Gastroesophageal sphincter (tissue), 3 donors: ENCODE measurements around the gene MYEF2.

Experiments
- CTCF ChIP-seq, 4 experiments: fragments of 200-600 bp in 2 of 4; fragments of 450-650 bp in 2 of 4; sonication (generic) in 1 of 4; IDR thresholded peaks; one replicate each; pipeline ENCODE4 v1.5.1; 2017 to 2019; ENCODE audit warnings: antibody characterized with exemption in 4 of 4, mild to moderate bottlenecking in 2 of 4, moderate library complexity in 2 of 4
- EP300 ChIP-seq: sonication (generic); formaldehyde crosslinking; IDR thresholded peaks from one replicate; pipeline ENCODE4 v1.6.1; 2017; ENCODE audit warnings: antibody characterized with exemption, mild to moderate bottlenecking
- POLR2A ChIP-seq, 2 donors: fragments of 450-650 bp; IDR thresholded peaks; one replicate each; pipeline ENCODE4 v1.6.1; 2017; ENCODE audit warnings: antibody characterized with exemption in 2 of 2, mild to moderate bottlenecking in 2 of 2, moderate library complexity in 1 of 2
- POLR2AphosphoS5 ChIP-seq: sonication (generic); formaldehyde crosslinking; IDR thresholded peaks from one replicate; pipeline ENCODE4 v1.6.1; 2017; ENCODE audit warnings: antibody characterized with exemption

GRCh38 chr15:48105936-48106335, 72.2 kb downstream of the MYEF2 start:
- TF ChIP-seq CTCF (IDR thresholded peaks at IDR 0.05) (no peak), POLR2A (IDR thresholded peaks at IDR 0.05) (no peak), EP300 (no peak), POLR2AphosphoS5 (no peak)
